GM06990 (cell line): Measurements from ENCODE around the gene GAK.

Source experiments
- DNase-seq: peaks from one replicate; pipeline ENCODE4 v3.0.0-alpha.2; 2011; ENCODE audit not compliant: insufficient read length; ENCODE audit errors: extremely low read depth
- H3K27me3 ChIP-seq: replicated peaks from 2 replicates; pipeline ENCODE4 v1.6.0; 2011; ENCODE audit warnings: low read length; ENCODE audit not compliant: control insufficient read depth, insufficient read depth
- H3K36me3 ChIP-seq: 2 replicates; pipeline ENCODE4 v1.5.1; 2011; ENCODE audit warnings: low read length; ENCODE audit not compliant: control insufficient read depth, insufficient read depth
- H3K4me3 ChIP-seq: replicated peaks from 2 replicates; pipeline ENCODE4 v1.5.1; 2011; ENCODE audit warnings: low read depth, mild to moderate bottlenecking, control low read depth, low read length
- CTCF ChIP-seq: IDR thresholded peaks from 2 replicates; pipeline ENCODE4 v1.5.1; 2011; ENCODE audit warnings: low read length, control low read depth, mild to moderate bottlenecking, inconsistent platforms; ENCODE audit not compliant: insufficient read depth, poor library complexity, severe bottlenecking

The GAK gene

GRCh38 chr4:828641-829271 is 103.4 kb downstream of the GAK start:
- no peak overlapping the region for H3K4me3 ChIP-seq
- H3K36me3 ChIP-seq = no peaks in the 10 kb centered on the region
- peak; percentile 2 for TF ChIP-seq CTCF
- DNase-seq = no peak
- no peaks in the 10 kb centered on the region; the same call in 1 of the 2 replicates for H3K27me3 ChIP-seq

GRCh38 chr4:827209-828081 is 104.7 kb downstream of the GAK start:
- no peak for DNase-seq
- no peak for TF ChIP-seq CTCF
- H3K36me3 ChIP-seq = no peaks in the 10 kb centered on the region
- no peak overlapping the region for H3K4me3 ChIP-seq
- no peaks in the 10 kb centered on the region; the same call in 1 of the 2 replicates for H3K27me3 ChIP-seq

GRCh38 chr4:826508-827208 is 105.5 kb downstream of the GAK start:
- Histone ChIP-seq H3K36me3 (no peaks in the 10 kb centered on the region), H3K4me3 (no peak overlapping the region), H3K27me3 (no peaks in the 10 kb centered on the region; the same call in 1 of the 2 replicates)
- TF ChIP-seq CTCF = no peak
- no peak for DNase-seq

GRCh38 chr4:825971-826330 is 106.2 kb downstream of the GAK start, which contains the start of gene CPLX1:
CPLX1 (minus strand) TSS chr4:826129; CDS start chr4:824522, 1,607 bp downstream.
- Histone ChIP-seq H3K4me3 (no peak within 1 kb of the TSS; the same call in 1 of the 2 replicates), H3K27me3 (no peaks in the 10 kb centered on the region; the same call in 1 of the 2 replicates), H3K36me3 (no peaks in the 10 kb centered on the region)
- no peak for DNase-seq
- TF ChIP-seq CTCF = no peak

- Histone ChIP-seq H3K36me3 (no peaks in the 10 kb centered on the region), H3K27me3 (no peaks in the 10 kb centered on the region; the same call in 1 of the 2 replicates), H3K4me3 (no peak overlapping the region; the same call in 1 of the 2 replicates)
- no peak for TF ChIP-seq CTCF
- no peak for DNase-seq
Measured at GRCh38 chr4:825063-825970, 106.8 kb downstream of the GAK start.
